ENCODE measurements around the gene GET4.

GRCh38 chr7:934469-935163 is 58.3 kb downstream of the GET4 start:
- TF ChIP-seq, protein P1, sequence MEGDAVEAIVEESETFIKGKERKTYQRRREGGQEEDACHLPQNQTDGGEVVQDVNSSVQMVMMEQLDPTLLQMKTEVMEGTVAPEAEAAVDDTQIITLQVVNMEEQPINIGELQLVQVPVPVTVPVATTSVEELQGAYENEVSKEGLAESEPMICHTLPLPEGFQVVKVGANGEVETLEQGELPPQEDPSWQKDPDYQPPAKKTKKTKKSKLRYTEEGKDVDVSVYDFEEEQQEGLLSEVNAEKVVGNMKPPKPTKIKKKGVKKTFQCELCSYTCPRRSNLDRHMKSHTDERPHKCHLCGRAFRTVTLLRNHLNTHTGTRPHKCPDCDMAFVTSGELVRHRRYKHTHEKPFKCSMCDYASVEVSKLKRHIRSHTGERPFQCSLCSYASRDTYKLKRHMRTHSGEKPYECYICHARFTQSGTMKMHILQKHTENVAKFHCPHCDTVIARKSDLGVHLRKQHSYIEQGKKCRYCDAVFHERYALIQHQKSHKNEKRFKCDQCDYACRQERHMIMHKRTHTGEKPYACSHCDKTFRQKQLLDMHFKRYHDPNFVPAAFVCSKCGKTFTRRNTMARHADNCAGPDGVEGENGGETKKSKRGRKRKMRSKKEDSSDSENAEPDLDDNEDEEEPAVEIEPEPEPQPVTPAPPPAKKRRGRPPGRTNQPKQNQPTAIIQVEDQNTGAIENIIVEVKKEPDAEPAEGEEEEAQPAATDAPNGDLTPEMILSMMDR (optimal IDR thresholded peaks at IDR 0.05 in 1 of 3, IDR thresholded peaks at IDR 0.05 in 1 of 3, conservative IDR thresholded peaks at IDR 0.05 in 1 of 3; ENCODE audit: extremely low read depth in 1 of 3, insufficient read depth in 2 of 3, low read length in 3 of 3): no peak
- TF ChIP-seq EZH2 (IDR thresholded peaks at IDR 0.05; ENCODE audit: low read length): no peak
